GM12801 (cell line): ENCODE results near the gene OMP.

Source experiments
- CTCF ChIP-seq: IDR thresholded peaks from one replicate; pipeline ENCODE4 v1.5.1; 2011; ENCODE audit warnings: control low read depth; ENCODE audit not compliant: insufficient read length; ENCODE audit errors: extremely low read depth

OMP gene

GRCh38 chr11:77066229-77067042, 36.2 kb upstream of the OMP start, which contains the start of gene CAPN5:
TSS of gene CAPN5 (plus strand) at chr11:77066971. CDS start at chr11:77084887, 17,916 bp downstream.
- no peak for TF ChIP-seq CTCF

GRCh38 chr11:77067861-77068443, 34.7 kb upstream of the OMP start:
- no peak for TF ChIP-seq CTCF

- no peak for TF ChIP-seq CTCF
Observed at GRCh38 chr11:77068457-77069335, 33.9 kb upstream of the OMP start.

- TF ChIP-seq CTCF, result no peak
Observed at GRCh38 chr11:77069336-77069968, 33.2 kb upstream of the OMP start.

- no peak for TF ChIP-seq CTCF
Observed at GRCh38 chr11:77069969-77070582, 32.6 kb upstream of the OMP start.

DNA sequence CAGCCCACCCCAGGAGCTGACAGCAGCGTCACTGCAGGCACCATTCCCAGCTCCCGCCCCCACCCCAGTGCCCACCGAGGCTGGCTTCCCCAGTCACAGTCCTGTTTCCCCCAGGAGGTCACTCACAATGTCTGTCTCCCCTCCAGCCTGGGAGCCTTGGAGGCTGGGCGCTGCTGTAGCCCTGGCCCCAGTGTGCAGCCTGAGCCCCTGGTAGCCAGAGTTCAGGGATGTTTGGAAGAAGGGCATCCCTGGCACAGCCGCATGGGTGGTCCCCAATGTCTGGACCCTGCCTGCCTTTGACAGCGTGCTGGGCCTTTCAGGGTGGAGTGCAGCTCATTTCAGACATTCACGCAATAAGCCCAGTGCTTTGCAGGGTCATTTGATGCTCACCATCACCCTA, 31.6 kb upstream of the OMP start:
- no peak for TF ChIP-seq CTCF
